Large intestine (tissue), 3 donors: Measurements from ENCODE around the gene PTN. TPM values are rescaled to one million over a fixed set of nuclear protein-coding genes. Genes with fewer than 3 reads are reported as not detected.

Experiments used
- DNase-seq, 2 donors: peaks; one replicate each; pipeline versions ENCODE4 v3.0.0 to v3.0.0-alpha.2; 2013
- H3K27ac ChIP-seq: one replicate; pipeline ENCODE4 v1.5.1; 2013; ENCODE audit warnings: low read length
- H3K27me3 ChIP-seq: 2 replicates; pipeline ENCODE4 v1.6.1; 2013; ENCODE audit warnings: low read length; ENCODE audit not compliant: control insufficient read depth, insufficient read depth
- H3K36me3 ChIP-seq: 2 replicates; pipeline ENCODE4 v1.6.1; 2013; ENCODE audit warnings: low read length; ENCODE audit not compliant: control insufficient read depth, insufficient read depth
- H3K4me1 ChIP-seq: one replicate; pipeline ENCODE4 v1.6.1; 2013; ENCODE audit warnings: low read length; ENCODE audit not compliant: control insufficient read depth, insufficient read depth
- H3K4me3 ChIP-seq: one replicate; pipeline ENCODE4 v1.5.1; 2013; ENCODE audit warnings: low read length
- H3K9me3 ChIP-seq: one replicate; pipeline ENCODE4 v1.6.1; 2013; ENCODE audit warnings: mild to moderate bottlenecking, low read depth, low read length, moderate library complexity; ENCODE audit not compliant: control insufficient read depth
- whole genome bisulfite sequencing: methylation state at CpG from one replicate; pipeline ENCODE4 v1.1.5; 2013; ENCODE audit warnings: low lambda C conversion rate; ENCODE audit not compliant: insufficient coverage; 5-methylcytosine and 5-hydroxymethylcytosine counted together
- polyA plus RNA-seq: library from polyadenylated mRNA; unstranded; fragments of 120-200 nt; gene quantifications from one replicate; pipeline ENCODE4 v1.2.1, GENCODE V29; 2013

PTN gene
- polyA plus RNA-seq, 1 donor, result 98.3 TPM

DNA sequence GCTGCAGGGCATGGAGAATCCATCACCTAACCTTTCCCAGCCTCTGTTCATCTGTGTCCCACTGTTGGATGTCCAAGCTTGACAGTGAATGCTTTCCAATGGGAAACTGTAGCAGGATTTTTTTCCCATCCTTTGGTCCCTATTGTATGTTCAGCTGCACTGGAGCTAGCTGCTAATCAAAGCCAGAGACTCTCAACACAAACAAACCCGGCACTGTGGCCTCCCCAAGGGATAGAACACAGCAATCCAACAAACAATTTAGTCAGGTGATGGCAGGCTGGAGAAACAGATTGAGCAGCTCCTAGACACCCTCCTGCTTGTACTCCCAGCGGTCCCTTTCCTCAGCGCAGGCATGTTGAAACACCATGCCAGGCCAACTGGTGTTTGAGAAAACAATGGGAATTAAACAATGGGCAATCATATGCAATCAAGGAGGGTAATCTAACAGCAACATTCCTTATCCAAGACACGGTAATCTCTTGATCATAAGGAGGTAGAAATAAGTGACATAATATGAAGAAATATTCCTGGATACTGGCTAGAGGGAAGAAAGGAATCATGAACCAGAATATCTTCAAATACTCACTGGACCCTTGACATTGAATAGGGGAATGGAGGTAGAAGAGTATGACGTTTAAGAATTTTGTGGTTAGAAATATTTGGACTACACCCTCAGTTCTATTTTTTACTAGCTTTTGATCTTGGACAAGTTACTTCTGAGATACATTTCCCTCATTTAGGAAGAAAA, 15.0 kb downstream of the PTN start:
- H3K27me3 ChIP-seq, result no peaks in the 10 kb centered on the region
- H3K4me1 ChIP-seq, result no peaks in the 10 kb centered on the region
- 33% methylated on average over 1 of the region's 5 CpGs for WGBS
- peak in 1 of 2 donors; percentile 2 for DNase-seq
- no peak overlapping the region for H3K4me3 ChIP-seq
- H3K36me3 ChIP-seq, result no peaks in the 10 kb centered on the region
- H3K27ac ChIP-seq, result no peak overlapping the region
- H3K9me3 ChIP-seq, result no peaks in the 10 kb centered on the region

DNA sequence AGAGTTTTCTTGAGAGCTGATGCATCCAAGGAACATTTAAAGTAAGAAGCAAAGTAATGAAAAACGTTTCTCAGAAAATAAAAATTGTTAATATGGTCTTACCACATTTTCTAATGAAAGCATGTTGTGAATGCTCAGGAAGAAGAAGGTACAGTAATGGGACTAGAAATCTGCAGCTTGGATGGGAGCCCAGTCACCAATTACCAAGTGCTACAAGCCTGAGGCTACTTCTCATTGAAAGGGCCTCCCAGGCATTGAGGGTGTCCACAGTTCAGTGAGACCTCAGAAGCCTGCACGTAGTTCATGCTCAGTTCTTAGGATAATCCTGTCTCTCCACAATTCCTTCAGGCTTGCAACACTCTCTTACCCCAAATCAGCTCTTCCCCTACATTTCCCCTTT, 17.6 kb downstream of the PTN start:
- Histone ChIP-seq H3K9me3 (no peaks in the 10 kb centered on the region), H3K4me1 (no peaks in the 10 kb centered on the region), H3K27me3 (no peaks in the 10 kb centered on the region), H3K4me3 (no peak overlapping the region), H3K36me3 (no peaks in the 10 kb centered on the region), H3K27ac (no peak overlapping the region)
- WGBS, result no CpG with 5 or more reads among the region's 2 CpGs
- no peak for DNase-seq

DNA sequence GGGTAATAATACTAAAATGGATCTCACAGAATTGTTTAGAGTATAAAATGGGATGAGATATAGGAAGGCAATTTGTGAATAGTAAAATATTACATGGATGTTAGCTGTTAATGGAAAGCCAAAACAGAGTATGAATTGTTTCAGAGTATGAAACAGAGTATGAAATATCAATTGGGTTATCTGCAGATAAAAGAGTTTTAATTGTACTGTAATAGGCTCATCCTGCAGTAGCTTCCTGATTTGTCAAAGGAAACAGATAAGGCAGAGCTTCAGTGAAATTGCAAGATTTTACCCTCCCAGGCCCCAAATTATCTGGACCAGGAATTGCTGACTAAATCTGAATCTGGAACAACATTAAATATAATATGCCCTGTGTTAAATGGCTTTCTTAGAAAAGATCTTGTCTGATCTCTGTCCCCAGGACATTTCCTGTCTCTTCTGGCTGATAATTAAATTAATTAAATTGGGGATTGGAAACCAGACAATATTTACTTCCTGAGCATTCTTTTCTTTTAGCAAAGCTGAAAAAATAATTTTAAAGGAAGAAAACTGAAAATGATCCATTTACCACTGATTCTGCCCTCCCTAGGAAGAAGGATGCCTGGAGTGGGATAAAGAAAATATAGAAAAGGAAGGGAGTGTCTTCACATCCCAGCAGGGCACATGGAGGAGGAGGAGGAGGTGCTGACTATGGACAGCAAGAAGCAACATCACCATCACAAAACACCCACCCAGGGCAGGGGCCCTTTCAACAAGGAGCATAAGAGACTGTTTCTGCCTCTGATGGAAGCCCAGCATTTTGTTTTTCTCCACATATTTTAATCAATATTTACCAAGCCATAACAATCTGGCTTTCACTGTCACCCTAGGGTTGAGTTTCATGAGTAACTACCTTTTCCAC, 18.5 kb downstream of the PTN start:
- Histone ChIP-seq H3K9me3 (no peaks in the 10 kb centered on the region), H3K27ac (no peak overlapping the region), H3K4me1 (no peaks in the 10 kb centered on the region), H3K36me3 (no peaks in the 10 kb centered on the region), H3K4me3 (no peak overlapping the region), H3K27me3 (no peaks in the 10 kb centered on the region)
- no peak for DNase-seq

DNA sequence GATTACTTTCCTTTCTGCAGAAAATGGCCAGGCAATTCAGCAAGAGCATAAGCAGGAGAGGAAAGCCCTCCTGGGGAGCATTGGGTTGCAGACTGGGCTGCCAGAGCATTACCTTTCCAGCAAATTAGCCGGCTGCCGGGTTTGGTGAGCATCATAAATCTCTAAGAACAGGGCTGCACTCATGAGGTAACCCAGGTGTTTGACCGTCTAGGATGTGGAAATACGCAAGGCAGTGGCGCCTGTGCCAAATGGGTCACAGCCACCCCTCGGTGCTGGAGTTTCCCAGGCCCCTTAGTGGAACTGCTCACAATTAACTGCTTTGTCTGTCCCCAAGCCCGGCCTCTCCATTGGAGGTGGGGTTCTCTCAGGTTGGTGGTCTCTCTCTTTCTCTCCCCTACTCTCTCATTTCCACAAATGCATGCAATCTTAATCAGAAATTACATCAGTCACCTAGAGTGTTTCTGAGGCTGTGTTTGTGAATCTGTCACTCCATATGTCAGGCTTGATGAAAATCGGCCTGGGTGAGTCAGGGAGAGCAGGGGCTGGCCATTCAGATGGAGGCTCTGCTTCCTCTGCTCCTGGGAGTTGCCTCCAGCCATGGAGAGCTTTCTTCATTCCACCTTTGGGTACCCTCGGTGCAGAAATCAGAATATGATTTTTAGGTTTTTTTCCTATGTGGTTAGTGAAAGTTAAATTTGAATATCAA, 26.7 kb downstream of the PTN start:
- Histone ChIP-seq H3K27me3 (no peaks in the 10 kb centered on the region), H3K27ac (no peak overlapping the region), H3K36me3 (no peaks in the 10 kb centered on the region), H3K4me1 (no peaks in the 10 kb centered on the region), H3K4me3 (no peak overlapping the region), H3K9me3 (no peaks in the 10 kb centered on the region)
- WGBS, result no CpG with 5 or more reads among the region's 9 CpGs
- no peak for DNase-seq

DNA sequence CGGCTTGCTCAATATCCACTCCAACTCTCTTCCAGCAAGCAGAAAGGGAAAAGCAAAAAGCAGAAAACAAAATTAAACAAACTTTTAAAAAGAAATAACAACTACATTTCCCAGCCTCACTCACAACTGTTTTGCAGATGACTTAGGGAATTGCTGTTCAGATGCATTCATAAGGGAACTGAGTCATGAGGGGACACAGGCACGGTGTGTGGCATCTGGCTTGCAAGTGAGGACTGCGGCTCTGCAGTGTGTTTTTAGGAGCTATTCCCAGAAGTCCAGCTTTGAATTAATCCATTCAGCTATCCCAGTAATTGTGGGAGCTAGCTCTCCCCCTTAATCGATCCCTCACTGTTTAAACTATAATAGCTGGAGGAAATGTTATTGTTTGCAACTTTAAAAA, 30.3 kb downstream of the PTN start:
- H3K36me3 ChIP-seq, result no peaks in the 10 kb centered on the region
- H3K4me3 ChIP-seq, result no peak overlapping the region
- no peaks in the 10 kb centered on the region for H3K4me1 ChIP-seq
- no peaks in the 10 kb centered on the region for H3K9me3 ChIP-seq
- no peaks in the 10 kb centered on the region for H3K27me3 ChIP-seq
- WGBS, result no CpG with 5 or more reads among the region's 4 CpGs
- no peak for DNase-seq
- no peak overlapping the region for H3K27ac ChIP-seq

DNA sequence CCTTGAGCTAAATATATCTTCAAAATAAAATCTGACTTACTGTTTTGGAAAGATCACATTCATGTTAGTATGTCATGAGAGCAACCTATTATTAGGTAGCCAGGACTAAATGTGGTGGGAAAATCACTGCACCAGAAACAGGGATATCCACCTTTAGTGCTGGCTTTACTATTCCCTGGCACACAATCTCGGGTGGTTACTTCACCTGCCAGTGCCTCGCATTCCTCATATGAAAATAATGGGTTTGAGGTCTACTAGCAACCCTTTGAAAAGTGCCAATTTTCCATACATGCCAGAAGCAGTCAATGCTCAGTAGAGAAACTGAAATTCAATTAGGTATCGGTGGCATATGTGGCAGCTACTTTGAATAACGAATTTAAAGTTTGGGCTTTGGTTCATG, 36.8 kb downstream of the PTN start:
- Histone ChIP-seq H3K4me3 (no peak overlapping the region), H3K36me3 (no peaks in the 10 kb centered on the region), H3K27ac (no peak overlapping the region), H3K27me3 (no peaks in the 10 kb centered on the region), H3K9me3 (no peaks in the 10 kb centered on the region), H3K4me1 (no peaks in the 10 kb centered on the region)
- WGBS, result no CpG with 5 or more reads among the region's 4 CpGs
- DNase-seq, result no peak

DNA sequence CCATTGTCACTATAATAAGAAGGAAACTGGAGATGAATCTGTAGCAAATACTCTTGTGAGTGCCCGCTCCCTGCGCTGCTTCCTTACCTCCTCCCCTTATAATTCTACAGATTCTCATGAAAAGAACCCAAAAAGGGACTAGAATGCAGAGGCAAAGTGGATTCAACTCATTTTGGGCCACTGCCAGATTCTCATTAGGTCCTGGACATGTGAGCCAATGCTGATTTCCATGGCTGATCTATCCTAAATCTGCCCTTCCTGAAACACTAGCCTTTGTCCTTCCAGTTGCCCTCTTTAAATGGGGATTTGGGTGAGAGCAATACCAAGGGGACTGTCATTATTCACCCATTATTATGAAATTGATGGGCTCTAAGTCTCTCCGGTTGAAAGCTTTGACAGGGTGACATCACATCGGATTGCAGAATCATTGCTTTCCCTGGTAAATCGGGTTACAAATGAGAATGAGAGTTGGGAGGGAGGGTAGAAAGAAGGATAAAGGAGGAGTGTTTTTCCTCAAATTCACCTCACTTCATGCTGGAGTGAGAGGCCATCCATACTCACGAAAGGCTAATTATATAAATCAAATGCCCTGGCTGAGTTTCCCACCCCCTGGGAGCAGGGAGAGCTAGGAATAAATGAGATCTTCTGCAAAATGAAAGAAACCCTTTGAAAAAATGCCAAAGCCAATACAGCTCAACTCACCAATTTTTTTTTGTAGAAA, 37.5 kb downstream of the PTN start:
- Histone ChIP-seq H3K36me3 (no peaks in the 10 kb centered on the region), H3K4me3 (no peak overlapping the region), H3K27ac (no peak overlapping the region), H3K4me1 (no peaks in the 10 kb centered on the region), H3K27me3 (no peaks in the 10 kb centered on the region), H3K9me3 (no peaks in the 10 kb centered on the region)
- WGBS, result no CpG with 5 or more reads among the region's 6 CpGs
- no peak for DNase-seq

DNA sequence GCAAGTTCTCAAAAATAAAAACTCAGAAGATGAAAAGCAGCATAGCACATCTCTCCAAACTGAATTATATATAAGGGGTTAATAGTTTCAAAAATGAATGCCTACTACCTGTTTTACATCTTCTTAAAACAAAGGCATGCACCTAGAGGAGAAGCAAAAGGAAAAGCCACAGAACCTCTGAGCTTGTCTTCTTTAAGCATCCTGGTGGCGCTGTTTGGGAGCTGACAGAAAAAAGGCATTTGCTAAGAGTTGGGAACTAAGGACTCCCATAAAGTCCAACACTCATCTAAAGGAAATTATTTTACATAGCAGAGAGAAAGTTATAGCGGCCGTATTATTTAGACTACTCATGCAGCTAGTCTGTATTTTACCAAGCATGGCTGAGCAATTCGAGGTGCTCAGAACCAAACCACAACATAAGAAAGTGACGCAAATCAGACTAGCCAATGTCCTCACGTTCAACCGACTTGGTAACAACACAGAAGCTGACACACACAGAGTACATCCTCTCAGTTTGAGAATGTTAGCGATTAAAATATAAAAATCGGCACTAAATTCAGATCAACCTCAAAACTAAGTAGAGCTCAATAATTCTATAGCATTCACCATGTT, 38.8 kb downstream of the PTN start:
- no peaks in the 10 kb centered on the region for H3K36me3 ChIP-seq
- no peak overlapping the region for H3K27ac ChIP-seq
- H3K27me3 ChIP-seq, result no peaks in the 10 kb centered on the region
- H3K9me3 ChIP-seq, result no peaks in the 10 kb centered on the region
- H3K4me1 ChIP-seq, result no peaks in the 10 kb centered on the region
- no peak overlapping the region for H3K4me3 ChIP-seq
- 82% methylated on average over 3 of the region's 9 CpGs for WGBS
- DNase-seq, result no peak

DNA sequence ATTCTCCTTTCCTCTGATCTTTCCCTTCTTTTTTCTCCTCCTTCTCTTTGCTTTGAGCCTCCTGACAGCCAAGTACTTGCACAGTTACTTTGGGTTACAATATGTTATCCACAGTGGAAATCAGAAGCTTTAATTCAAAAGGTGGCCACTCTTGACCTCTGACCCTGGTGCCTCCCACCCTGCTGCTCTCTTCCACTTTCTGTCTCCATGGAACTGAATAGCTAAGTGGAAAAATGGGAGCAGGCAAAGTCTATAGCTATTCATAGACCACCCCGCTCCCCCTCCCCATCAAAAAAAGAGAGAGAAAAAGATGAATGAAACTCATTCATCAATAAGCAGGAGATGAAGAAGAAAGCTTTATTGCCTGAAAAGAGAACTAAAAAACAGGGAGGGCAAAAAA, 39.4 kb downstream of the PTN start:
- Histone ChIP-seq H3K4me1 (no peaks in the 10 kb centered on the region), H3K27ac (no peak overlapping the region), H3K4me3 (no peak overlapping the region), H3K36me3 (no peaks in the 10 kb centered on the region), H3K9me3 (no peaks in the 10 kb centered on the region), H3K27me3 (no peaks in the 10 kb centered on the region)
- 100% methylated on average over 1 of the region's 1 CpG for WGBS
- no peak for DNase-seq

DNA sequence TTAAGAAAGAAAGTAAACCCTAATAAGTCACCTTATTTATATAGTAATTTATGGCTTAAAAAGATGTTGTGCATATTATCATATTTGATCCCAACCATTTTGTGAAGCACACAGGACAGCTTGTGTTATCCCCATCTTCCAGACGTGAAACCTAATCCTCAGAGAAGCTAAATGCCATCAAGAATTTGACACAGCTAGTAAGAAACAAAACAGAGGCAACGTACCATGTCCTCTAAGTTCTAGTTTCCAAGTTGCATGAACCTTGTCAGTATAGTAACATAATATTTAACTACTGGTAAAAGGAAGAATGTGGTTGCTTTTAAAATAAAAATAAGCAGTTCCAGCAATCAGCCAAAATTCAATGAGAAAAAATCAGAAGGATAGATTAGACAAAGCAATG, 41.5 kb downstream of the PTN start:
- H3K36me3 ChIP-seq, result no peaks in the 10 kb centered on the region
- H3K4me1 ChIP-seq, result no peaks in the 10 kb centered on the region
- H3K27me3 ChIP-seq, result no peaks in the 10 kb centered on the region
- WGBS, result no CpG with 5 or more reads among the region's 2 CpGs
- H3K4me3 ChIP-seq, result no peak overlapping the region
- H3K27ac ChIP-seq, result no peak overlapping the region
- DNase-seq, result no peak
- H3K9me3 ChIP-seq, result no peaks in the 10 kb centered on the region
